Sciatic nerve (tissue), 2 donors: ENCODE data around the gene PDSS2. TPM values are rescaled to one million over a fixed set of nuclear protein-coding genes. Genes with fewer than 3 reads are reported as not detected.
A peak's percentile ranks its signal among the peaks of the same experiment; 100 is the strongest.
"Not testable (repeated sequence)": the region's sequence is repeated elsewhere in the genome, so short reads cannot be mapped to it uniquely, and the experiment has no call there.

Experiments used
- ATAC-seq: fragments of 200-7000 bp; cut with Tn5 transposase; one replicate; pipeline ENCODE4 v1.9.1; 2020; ENCODE audit warnings: mild to moderate bottlenecking, moderate library complexity
- DNase-seq: peaks from one replicate; pipeline ENCODE4 v3.0.0-alpha.2; 2020; ENCODE audit warnings: low spot score
- intact Hi-C: fragments of 100-400 bp; cut with DNase I; formaldehyde crosslinking; loops from one replicate; pipeline ENCODE4 v1.14.2; 2022
- total RNA-seq: library from RNA; stranded (reverse); fragmentation: NEBNext Ultra II Directional; extraction: Animal tissue kit (Norgen Biotek cat#: 25700); gene quantifications from one replicate; pipeline ENCODE4 v1.2.1, GENCODE V29; 2021
- donor health status: DM: no; HTN: no; CAD: no.
- donor health status: DM: no; HTN: no; CAD: no.

PDSS2 gene
- total RNA-seq, 1 donor from 2014 or later: 11.9 TPM

- intact Hi-C loops: no loop called here
These were observed 252.0 kb downstream of the PDSS2 start for GRCh38 chr6:107207251-107207873.

DNA sequence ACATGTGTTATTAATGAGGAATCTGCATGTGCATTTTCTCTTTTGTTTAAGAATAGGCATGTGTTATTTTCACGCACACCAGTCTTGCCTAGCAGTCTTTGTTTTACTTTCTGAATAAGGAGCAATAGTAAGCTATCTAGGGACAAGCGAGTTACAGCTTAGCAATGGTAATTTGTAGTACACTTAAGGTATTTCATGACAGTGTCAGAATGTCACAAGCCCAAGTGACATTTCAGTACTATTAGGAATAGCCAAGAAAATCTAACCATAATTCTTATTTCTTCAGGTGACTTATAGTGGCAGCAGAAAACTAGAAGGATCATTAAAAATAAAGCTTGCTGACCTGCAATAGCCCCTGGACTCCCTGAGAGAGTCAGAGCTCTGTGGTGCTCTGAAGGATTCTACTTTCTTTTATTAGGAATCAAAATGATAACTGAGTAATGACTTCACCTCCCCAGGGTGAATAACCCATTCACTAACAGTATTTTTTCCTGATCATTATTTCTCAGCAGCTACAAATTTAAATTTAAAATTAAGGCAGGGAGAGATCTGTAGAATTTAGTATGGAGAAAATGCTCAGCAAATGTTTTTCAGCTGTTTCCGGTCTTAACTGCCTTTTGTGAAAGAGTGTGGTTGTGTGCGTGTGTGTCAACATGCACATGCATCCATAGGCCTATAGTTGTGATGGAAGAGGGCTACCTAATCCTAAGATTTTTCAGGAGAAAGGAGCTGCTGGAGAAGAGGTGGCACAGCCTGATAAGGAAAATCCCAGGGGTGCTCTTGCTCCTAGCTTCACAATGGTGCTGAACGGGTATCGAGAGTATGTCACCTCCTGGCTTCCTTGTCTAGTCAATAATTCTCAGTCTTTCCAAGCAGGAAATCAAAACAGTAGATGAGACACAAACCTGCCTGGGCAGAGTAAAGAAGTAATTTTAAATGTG lies 254.0 kb downstream of the PDSS2 start:
- intact Hi-C loops: no loop called here
- no peak for ATAC-seq
- no peak for DNase-seq

More at GRCh38 chr6:107207251-107207873, 252.0 kb downstream of the PDSS2 start:
- ATAC-seq: no peak
- DNase-seq: no peak

DNA sequence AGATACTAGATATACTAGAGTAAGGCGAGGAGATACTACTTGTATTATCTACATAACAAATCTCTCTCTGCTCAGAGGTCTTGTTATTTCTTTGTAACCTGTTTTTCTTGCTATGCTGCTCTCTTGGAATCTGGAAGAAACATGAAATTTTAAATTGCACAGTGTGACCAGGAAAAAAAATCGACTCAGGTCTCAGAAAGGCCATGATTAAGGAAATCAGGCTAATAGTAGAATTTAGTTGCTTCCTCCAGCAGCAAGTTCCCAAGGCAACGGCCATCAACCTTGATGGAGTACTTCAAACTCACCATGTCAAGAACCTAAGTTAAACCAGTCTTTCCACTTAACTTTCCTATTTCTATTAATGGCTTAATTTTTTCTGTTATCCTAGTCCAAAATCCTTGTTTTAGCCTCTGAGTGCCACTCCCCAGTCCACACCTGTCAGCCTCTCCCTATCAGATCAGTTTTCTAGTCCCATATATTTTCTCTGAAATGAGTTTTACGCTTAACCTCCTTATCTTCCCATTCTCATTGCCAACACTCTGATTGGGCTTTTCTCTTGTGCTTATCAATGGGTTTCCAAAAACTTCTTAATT lies 256.4 kb downstream of the PDSS2 start:
- DNase-seq (no peak), ATAC-seq (no peak)
- intact Hi-C loops: no loop called here

GRCh38 chr6:107198631-107199416 lies 260.5 kb downstream of the PDSS2 start:
- intact Hi-C loops: no loop called here
- no peak for ATAC-seq
- DNase-seq: no peak

DNA sequence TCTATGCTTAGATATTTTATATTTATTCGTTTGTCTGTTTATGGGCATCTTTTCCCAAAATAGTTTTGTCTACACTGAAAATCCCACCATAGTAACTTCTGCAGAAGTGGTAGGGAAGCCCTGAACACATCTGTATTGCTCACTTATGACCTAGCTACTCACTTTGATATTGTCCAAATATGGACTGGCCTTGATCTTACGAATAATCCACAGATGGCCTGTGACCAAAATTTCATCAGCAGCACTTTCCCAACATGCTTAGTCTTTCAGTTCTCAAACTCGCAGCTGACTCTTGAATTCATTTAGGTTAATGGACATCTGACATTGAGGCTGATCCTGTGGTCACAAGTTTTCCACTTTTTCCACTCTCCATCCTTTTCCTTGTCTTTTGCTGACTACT lies 263.2 kb downstream of the PDSS2 start:
- DNase-seq: no peak
- ATAC-seq: no peak
- intact Hi-C loops: no loop called here

DNA sequence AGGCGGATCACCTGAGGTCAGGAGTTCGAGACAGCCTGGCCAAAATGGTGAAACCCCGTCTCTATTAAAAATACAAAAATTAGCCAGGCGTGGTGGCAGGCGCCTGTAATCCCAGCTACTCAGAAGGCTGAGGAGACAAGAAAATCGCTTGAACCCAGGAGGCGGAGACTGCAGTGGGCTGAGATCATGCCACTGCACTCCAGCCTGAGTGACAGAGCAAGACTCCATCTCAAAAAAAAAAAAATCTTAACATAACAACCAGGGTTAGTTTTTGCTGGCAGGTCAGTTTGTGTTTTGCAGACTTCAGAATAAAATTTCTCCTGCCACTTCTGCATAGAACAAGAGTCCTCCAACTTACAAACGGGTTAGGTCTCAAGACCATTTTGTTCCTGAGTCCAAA lies 264.6 kb downstream of the PDSS2 start:
- DNase-seq, intact Hi-C loops, ATAC-seq: not testable (repeated sequence)

GRCh38 chr6:107192830-107193229 lies 266.5 kb downstream of the PDSS2 start:
- intact Hi-C loops: no loop called here
- ATAC-seq (no peak), DNase-seq (no peak)

- DNase-seq (no peak), ATAC-seq (no peak)
- intact Hi-C loops: no loop called here
These were observed 271.7 kb downstream of the PDSS2 start for GRCh38 chr6:107187630-107188029.

GRCh38 chr6:107186047-107186446 lies 273.3 kb downstream of the PDSS2 start:
- no peak for ATAC-seq
- DNase-seq: no peak
- intact Hi-C loops: no loop called here

- ATAC-seq (peak; percentile 67), DNase-seq (no peak)
- intact Hi-C loops: no loop called here
These were observed 273.9 kb downstream of the PDSS2 start for GRCh38 chr6:107185391-107185970.

- ATAC-seq (no peak), DNase-seq (no peak)
- intact Hi-C loops: no loop called here
These were observed 274.9 kb downstream of the PDSS2 start for GRCh38 chr6:107184435-107184834.

- no peak for DNase-seq
- intact Hi-C loops: no loop called here
- ATAC-seq: no peak
These were observed 279.3 kb downstream of the PDSS2 start for GRCh38 chr6:107180099-107180498.

GRCh38 chr6:107179004-107179403 lies 280.4 kb downstream of the PDSS2 start:
- ATAC-seq (no peak), DNase-seq (no peak)

GRCh38 chr6:107173779-107174178 lies 285.6 kb downstream of the PDSS2 start:
- no peak for DNase-seq
- no peak for ATAC-seq
- intact Hi-C loops: no loop called here

More at GRCh38 chr6:107179004-107179403, 280.4 kb downstream of the PDSS2 start:
- intact Hi-C loops: no loop called here

DNA sequence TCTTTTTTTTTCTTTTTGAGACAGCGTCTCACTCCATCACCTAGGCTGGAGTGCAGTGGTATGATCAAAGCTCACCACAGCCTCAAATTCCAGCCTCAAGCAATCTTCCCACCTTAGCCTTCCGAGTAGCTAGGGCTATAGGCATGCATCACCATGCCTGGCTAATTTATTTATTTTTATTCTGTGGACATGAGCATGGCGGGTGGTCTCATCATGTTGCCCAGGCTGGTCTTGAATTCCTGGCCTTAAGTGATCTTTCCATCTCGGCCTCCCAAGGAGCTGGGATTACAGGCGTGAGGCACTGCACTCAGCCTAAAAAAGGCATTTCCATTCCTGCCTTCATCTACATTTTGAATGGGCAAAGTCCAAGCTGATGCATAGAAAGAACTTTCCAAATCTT lies 287.9 kb downstream of the PDSS2 start:
- DNase-seq (no peak), ATAC-seq (no peak)
- intact Hi-C loops: no loop called here

DNA sequence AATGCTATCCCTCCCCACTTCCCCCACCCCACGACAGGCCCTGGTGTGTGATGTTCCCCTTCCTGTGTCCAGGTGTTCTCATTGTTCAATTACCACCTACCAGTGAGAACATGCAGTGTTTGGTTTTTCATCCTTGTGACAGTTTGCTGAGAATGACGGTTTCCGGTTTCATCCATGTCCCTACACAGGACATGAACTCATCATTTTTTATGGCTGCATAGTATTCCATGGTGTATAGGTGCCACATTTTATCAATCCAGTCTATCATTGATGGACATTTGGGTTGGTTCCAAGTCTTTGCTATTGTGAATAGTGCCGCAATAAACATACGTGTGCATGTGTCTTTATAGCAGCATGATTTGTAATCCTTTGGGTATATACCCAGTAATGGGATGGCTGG lies 295.1 kb downstream of the PDSS2 start:
- ATAC-seq, intact Hi-C loops: not testable (repeated sequence)

GRCh38 chr6:107161521-107161920 lies 297.8 kb downstream of the PDSS2 start:
- ATAC-seq (no peak), DNase-seq (no peak)
- intact Hi-C loops: no loop called here

More for the DNA sequence above, 295.1 kb downstream of the PDSS2 start:
- DNase-seq: not testable (repeated sequence)

GRCh38 chr6:107156617-107157016 lies 302.7 kb downstream of the PDSS2 start:
- ATAC-seq (no peak), DNase-seq (no peak)
- intact Hi-C loops: no loop called here

- DNase-seq (no peak), ATAC-seq (no peak)
- intact Hi-C loops: no loop called here
These were observed 304.6 kb downstream of the PDSS2 start for GRCh38 chr6:107154801-107155160.
